GM19239 (cell line): ENCODE results near the gene C18orf63.
"Not testable (repeated sequence)": the region's sequence is repeated elsewhere in the genome, so short reads cannot be mapped to it uniquely, and the experiment has no call there.

Source experiments
- DNase-seq: peaks from one replicate; pipeline ENCODE4 v3.0.0; 2011; ENCODE audit warnings: low spot score; ENCODE audit not compliant: insufficient read length
- FAIRE-seq: peaks from 2 replicates; lab custom pipeline; 2011; peaks lifted over from hg19 to GRCh38; lab: Jason Lieb, UNC

Gene C18orf63

DNA sequence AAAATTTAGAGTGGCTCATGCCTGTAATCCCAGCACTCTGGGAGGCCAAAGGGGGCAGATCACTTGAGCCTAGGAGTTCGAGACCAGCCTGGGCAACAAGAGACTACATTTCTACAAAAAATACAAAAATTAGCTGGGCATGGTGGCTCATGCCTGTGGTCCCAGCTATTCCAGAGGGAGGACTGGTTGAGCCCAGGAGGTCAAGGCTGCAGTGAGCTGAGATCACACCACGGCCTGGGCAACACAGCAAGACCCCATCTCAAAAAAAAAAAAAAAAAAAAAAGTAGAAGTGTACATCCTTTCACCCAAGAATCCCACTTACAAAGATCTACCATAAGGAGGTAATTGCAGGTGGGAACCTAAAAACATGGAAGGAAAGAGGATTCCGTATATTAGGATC is 30.1 kb upstream of the C18orf63 start:
- DNase-seq, FAIRE-seq: not testable (repeated sequence)

GRCh38 chr18:74286106-74286855 is 29.4 kb upstream of the C18orf63 start:
- no peak for FAIRE-seq
- DNase-seq = no peak

DNA sequence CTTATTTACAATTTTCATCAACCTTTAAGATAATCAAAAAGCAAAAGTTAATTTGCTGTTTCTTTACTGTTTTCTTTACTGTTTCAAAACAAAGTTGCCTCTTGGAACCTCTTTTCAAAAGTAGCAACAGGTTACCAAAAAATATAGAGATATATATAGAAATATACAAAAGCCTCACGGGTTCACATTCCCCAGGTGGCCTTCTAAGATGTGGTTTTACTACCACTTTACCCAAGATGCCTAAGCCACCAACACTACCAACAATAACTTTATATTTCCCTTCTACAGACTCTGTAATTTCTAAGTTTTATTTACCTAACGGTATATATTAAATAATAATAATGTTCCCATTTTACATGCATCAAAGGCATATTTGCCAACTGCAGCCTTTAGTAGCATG is 28.8 kb upstream of the C18orf63 start:
- FAIRE-seq = peak; percentile 31
- DNase-seq = no peak

- no peak for DNase-seq
- no peak for FAIRE-seq
Measured at GRCh38 chr18:74288041-74288440, 27.6 kb upstream of the C18orf63 start.

- DNase-seq (no peak), FAIRE-seq (no peak)
Measured at GRCh38 chr18:74288730-74289129, 26.9 kb upstream of the C18orf63 start.

GRCh38 chr18:74289137-74289536 is 26.5 kb upstream of the C18orf63 start:
- FAIRE-seq = no peak
- DNase-seq = no peak

GRCh38 chr18:74290021-74290420 is 25.6 kb upstream of the C18orf63 start:
- no peak for FAIRE-seq
- no peak for DNase-seq

DNA sequence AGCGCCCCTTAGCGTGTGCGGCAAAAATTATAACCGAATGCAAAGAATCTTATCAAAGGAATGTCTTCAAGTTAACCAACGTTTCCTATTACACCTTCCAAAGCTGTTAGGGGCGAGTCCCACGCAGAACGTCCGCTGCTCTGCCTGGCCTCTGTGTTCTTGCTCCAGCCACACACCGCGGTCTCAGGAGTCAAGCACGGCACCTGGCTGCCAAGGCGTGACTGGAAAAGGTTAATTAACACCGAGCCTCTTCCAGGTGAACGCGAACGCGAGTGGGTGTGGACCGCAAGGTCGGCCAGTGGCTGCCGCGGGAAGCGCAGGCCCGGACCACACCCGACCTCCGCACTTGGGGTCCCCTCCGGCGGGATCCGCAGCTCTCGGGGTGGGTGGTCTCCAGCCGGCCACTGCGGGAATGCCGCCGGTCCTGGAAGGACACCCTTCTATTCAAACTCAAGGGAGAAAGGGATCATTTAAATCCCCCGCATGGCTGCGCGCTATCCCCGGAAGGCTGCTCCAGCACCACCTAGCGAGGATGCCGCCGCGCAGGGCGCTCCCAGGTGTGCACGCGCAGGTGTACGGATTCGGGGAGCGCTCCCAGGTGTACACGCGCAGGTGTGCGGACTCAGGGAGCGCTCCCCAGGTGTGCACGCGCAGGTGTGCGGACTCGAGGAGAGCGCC is 24.7 kb upstream of the C18orf63 start:
- DNase-seq (no peak), FAIRE-seq (no peak)

DNA sequence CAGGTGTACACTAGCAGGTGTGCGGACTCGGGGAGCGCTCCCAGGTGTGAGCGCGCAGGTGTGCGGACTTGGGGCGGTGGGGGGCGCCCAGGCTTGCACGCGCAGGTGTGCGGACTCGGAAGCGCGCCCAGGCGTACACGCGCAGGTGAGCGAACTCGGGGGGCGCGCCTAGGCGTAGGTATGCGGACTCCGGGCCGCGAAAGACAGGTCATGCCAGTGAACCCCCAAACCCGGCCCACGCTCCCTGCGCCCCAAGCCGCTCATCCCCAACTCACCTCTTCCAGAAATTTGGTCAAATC is 24.2 kb upstream of the C18orf63 start:
- DNase-seq (no peak), FAIRE-seq (no peak)

GRCh38 chr18:74291771-74292540 is 23.7 kb upstream of the C18orf63 start, which contains the start of gene CYB5A:
Gene CYB5A (minus strand): TSS chr18:74291963. CDS start chr18:74291875, 88 bp downstream.
- FAIRE-seq (peak; percentile 96), DNase-seq (peak; percentile 96)

- no peak for DNase-seq
- FAIRE-seq = no peak
Measured at GRCh38 chr18:74292541-74292858, 23.1 kb upstream of the C18orf63 start.

GRCh38 chr18:74292982-74293381 is 22.7 kb upstream of the C18orf63 start:
- FAIRE-seq, DNase-seq: not testable (repeated sequence)

- no peak for DNase-seq
- no peak for FAIRE-seq
Measured at GRCh38 chr18:74294526-74294925, 21.1 kb upstream of the C18orf63 start.

DNA sequence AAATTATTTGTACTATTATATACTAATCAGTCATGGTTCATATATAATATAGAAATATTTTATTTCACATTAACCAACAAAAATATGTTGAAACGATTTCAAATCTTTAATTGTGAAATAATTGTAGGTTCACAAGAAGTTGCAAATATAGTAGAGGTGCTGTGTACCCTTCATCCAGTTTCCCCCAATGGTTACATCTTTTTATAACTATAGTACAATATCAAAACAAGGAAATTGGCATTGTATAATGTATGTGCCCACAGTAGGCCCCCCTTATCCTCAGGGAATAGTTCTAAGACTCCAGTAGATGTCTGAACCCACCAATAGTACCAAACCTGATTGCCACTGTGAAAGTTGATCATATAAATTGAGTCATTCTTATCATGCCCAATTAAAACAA is 16.5 kb upstream of the C18orf63 start:
- DNase-seq (no peak), FAIRE-seq (no peak)

DNA sequence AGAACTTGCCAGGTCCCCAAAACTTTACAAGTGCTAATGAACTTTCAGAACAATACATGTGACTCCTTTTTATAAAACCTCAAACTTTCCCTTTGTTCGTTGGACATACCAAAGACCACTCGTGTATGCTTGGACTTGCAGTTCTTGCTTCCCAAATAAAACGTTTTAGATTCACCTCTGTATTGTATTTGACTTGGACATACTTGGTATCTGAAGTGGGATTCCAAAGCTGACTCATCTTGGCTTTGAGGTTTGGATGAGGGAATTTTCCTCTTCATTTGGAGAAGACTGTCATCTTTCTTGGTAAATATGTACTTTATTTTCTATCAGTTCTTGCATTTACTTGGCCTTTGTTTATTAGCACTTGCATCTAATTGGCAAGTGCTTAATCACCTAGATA is 15.9 kb upstream of the C18orf63 start:
- DNase-seq = no peak

DNA sequence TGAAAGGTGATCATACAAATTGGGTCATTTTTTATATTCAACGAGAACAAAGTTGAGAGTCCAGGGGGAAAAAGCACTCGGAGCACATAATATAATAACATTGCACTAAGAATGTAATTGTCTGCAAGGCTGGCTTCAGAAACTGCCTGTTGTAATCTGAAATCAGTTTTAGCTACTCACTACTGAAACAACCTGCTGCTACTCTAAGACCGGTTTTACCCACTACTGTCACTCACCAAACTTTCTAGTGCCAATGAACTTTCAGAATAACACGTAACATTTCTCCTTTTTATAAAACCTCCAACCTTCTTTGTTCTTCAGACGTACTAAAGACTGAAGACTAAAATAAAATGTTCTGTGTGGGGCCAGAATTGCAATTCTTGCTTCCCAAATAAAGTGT is 12.3 kb upstream of the C18orf63 start:
- DNase-seq = no peak

More for the DNA sequence above, 15.9 kb upstream of the C18orf63 start:
- no peak for FAIRE-seq

DNA sequence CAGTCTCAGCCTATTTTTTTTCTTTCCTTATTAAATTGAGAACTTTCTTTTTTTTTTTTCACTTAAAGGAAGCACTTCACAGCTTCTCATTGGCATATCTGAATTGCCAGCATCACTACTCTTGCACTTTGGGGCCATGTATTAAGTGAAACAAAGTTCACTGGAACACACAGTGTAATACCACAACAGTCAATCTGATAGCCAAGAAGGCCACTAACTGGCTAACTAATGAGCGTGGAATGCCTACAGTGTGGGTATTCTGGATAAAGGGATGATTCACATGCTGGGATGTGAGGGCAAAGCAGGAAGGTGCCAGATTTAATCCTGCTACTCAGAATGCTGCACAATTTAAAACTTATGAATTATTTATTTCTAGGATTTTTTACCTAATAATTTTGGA is 11.7 kb upstream of the C18orf63 start:
- FAIRE-seq (no peak), DNase-seq (no peak)

More for the DNA sequence above, 12.3 kb upstream of the C18orf63 start:
- no peak for FAIRE-seq

GRCh38 chr18:74310411-74310810 is 5.2 kb upstream of the C18orf63 start:
- no peak for FAIRE-seq

DNA sequence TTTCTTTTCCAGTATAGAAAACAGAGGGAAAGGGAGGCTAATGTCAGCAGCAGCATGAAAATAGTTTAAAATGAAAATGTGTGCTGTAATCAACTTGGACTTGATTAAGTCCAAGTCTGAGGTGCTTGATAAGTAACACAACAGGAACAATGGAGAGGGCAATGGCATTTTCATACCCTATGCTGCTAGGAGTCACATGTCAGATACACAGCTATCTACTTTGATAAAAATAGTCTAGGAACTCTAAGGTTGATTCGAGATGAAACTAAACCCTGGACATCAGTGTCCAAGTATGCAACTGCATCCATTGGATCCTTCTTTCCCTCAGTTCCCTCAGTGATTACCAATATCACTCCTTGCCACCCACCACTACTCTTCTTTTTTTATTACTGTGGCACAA is 4.6 kb upstream of the C18orf63 start:
- no peak for FAIRE-seq
- DNase-seq = no peak

More at GRCh38 chr18:74310411-74310810, 5.2 kb upstream of the C18orf63 start:
- no peak for DNase-seq

DNA sequence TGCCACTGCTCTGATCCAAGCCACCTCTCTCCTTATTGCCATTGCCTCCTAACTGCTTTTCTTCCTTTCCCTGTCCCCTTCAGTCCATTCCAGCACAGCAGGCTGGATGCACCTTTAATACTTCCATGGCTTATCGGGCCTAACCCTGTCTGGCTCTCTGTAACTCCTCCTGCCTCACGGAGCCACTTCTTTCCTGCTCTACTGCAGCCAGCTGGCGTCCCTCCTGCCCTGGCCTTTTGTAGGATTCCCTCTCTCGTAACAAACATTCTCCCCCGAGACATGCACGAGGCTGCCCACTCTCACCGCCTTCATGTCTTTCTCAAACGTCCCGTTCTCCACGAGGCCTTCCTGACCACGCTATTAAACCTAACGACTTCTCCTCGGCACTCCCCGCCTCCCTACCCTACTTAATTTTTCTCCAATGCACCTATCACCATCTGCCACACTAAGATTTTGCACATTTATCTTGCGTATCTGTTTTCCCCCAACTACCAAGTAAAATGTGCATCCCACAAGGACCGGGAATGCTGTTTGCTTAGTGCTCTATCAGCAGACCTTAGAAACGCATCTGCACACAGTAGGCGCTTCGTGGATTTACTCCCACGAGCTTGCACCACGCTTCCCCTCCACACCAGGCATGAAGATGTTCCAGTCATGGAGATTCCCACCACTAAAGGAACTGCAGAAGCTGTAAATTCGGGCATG is 728 bp upstream of the C18orf63 start:
- no peak for FAIRE-seq
- DNase-seq = no peak
